Right hindlimb (tissue), 1 donor: ENCODE results near the gene GNPNAT1.
"Not testable (repeated sequence)": the region's sequence is repeated elsewhere in the genome, so short reads cannot be mapped to it uniquely, and the experiment has no call there.

Source experiments
- DNase-seq: peaks from one replicate; pipeline ENCODE4 v3.0.0-alpha.2; 2018

The GNPNAT1 gene

DNA sequence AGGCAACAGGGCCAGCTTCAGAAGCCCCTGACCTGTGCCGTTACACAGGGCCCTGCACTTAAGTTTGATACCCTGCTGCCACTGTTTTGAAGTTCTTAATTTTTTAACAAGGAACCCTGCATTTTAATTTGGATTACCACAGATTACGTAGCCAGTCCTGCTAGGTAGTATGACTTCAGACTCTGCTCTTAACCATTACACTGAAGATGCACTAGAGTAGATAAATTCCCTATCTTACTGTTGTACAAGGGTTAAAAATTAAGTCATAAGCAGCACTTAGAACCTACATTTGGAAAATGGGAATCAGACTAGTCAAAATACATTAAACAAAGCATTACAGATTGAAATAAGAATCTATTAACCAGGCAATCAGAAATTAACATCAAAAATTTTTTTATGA is 2.3 kb downstream of the GNPNAT1 start:
- DNase-seq = no peak

- DNase-seq = no peak
Observed at GRCh38 chr14:52786887-52787286, 4.5 kb downstream of the GNPNAT1 start.

- DNase-seq = no peak
Observed at GRCh38 chr14:52783206-52783605, 8.2 kb downstream of the GNPNAT1 start.

DNA sequence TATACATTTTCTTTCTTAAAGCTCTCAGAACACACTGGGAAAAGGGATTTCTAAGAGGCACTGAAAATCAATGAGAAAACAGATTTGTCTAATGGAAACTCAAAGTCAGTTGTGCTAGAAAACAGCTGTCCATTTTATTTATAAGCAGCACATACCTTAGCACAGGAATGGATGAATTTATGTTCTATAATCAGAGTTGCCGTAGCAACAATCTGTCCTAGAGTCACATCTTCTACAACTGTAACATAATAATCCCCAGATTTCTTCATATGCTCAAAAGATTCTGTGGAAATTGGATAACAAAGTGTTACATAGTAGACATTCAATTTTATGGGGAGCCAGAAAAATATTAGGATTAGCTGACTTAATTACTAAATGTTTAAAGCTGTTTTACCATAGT is 9.8 kb downstream of the GNPNAT1 start:
- DNase-seq = no peak

DNA sequence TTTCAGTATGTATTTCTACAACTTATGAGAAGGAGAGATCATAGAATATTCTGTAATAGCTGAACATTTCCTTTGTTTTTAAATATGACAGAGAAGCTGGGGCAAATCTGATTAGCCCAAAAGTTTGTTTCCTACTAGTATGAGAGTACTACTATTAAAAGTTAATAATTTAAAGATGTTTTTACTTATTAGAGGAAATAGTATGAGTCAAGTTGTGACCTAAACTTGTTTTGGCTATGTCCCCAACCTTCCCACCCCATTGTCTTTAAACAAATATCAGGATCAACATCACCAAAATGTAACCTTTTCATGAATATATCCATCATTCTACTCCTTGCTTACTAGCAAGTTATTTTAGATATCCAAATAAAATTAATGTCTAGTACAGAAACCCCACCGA is 10.5 kb downstream of the GNPNAT1 start:
- DNase-seq = no peak

DNA sequence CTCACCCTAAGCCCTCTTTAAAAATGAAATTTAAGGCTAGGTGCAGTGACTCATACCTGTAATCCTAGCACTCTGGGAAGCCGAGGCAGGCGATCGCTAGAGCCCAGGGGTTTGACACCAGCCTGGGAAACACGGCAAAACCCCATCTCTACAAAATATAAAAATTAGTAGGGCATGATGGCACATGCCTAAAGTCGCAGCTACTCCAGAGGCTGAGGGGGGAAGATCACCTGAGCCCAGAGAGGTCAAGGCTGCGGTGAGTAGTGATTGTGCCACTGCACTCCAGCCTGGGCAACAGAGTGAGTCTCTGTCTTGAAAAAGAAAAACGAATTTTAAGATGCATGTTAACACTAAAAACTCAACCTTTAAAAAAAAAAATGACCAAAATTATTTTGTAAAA is 12.7 kb downstream of the GNPNAT1 start:
- DNase-seq = no peak

DNA sequence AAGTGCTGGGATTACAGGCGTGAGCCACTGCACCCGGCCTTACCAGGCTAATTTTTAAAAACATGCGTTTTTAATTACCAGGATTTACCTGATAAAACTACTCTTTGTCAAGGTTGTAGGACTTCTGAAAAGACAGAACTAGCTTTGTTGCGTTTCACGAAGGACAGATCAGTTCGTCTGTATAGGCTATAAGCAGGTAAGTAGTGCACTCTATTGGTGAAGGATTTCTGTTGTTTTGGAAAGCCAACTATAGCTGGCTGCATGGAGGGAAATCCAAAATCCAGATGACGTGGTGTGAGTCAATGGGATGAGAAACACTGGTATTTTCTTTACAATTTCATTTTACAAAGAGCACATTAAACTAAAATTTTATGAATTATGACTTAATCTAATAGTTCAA is 14.6 kb downstream of the GNPNAT1 start:
- no peak for DNase-seq

- DNase-seq = no peak
Observed at GRCh38 chr14:52769887-52770286, 21.5 kb downstream of the GNPNAT1 start.

DNA sequence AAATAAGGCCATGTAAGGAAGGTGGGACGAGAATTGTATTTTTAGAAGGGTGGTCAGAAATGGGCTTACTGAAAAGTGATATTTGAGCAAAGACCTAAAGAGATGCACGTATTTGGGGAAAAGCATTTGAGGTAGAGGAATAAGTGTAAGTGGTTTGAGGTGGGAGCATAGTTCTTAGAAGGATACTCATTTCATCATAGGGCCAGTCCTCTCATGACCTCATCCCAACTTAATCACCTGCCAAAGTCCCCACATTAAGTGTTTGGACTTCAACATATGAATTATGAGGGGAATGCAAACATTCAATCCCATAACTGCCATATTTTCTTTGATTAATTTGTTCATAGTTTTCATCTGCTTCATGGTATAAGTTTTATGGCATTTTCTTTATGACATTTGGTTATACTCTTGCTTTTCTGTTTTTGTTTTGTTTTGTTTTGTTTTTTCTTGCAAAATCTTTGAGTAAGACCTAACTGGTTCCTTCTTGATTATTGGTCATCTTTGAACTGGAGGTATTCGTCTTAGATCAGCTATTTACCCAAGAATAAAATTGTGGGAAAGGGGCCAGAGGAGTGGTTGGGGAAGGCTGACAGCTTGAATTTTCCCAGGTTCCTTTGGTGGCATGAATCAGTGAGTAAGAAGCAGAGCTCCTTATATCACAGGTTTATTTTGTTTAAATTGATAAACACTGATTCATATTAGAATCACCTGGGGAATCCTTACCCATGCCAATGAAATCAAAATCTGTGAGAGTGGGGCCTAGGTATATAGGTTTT is 24.2 kb downstream of the GNPNAT1 start:
- DNase-seq = no peak

GRCh38 chr14:52762923-52763322 is 28.5 kb downstream of the GNPNAT1 start:
- not testable (repeated sequence) for DNase-seq

- no peak for DNase-seq
Observed at GRCh38 chr14:52759145-52759544, 32.3 kb downstream of the GNPNAT1 start.

GRCh38 chr14:52755607-52756316 is 35.6 kb downstream of the GNPNAT1 start:
- no peak for DNase-seq

GRCh38 chr14:52748647-52749292 is 42.6 kb downstream of the GNPNAT1 start:
- no peak for DNase-seq

- no peak for DNase-seq
Observed at GRCh38 chr14:52741865-52742264, 49.5 kb downstream of the GNPNAT1 start.

GRCh38 chr14:52740751-52741150 is 50.7 kb downstream of the GNPNAT1 start:
- DNase-seq = no peak

DNA sequence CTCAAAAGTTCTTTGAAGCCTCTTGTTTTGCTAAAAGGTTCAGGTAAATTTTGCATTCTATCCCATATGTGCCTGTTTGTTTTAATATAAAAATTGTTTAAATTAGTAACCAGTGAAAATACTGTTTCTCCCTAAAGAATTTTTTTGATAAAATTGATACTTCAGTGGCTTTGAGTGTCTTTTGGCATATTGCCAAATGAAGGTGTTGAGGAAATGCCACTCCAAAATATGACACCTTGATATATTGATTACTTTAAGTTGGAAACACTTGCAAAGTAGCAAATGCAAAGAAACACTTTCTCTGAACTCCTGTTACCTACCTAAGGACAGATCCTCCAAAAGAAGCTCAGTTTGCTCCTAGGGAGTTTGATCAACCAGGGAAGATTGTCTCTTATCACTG is 53.0 kb downstream of the GNPNAT1 start:
- DNase-seq = no peak

GRCh38 chr14:52735921-52736489 is 55.4 kb downstream of the GNPNAT1 start:
- DNase-seq = no peak

DNA sequence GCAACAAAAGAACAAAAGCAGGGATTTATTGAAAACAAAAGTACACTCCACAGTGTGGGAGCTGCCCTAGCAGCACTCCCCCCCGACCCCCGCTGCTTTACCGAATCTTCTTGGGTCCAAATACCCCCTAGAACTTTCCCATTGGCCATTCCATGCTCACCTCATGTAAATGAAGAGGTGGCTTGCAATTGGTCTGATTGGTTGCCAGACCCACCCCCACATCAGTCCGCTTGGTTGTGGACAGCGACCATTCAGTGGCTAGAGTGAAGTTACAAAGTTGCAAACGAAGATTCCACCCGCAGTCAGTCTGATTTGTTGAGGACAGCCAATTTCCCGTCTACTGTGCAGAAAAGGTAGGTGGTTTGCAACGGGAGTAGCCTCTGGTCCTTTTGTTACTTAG is 57.6 kb downstream of the GNPNAT1 start:
- DNase-seq = no peak

DNA sequence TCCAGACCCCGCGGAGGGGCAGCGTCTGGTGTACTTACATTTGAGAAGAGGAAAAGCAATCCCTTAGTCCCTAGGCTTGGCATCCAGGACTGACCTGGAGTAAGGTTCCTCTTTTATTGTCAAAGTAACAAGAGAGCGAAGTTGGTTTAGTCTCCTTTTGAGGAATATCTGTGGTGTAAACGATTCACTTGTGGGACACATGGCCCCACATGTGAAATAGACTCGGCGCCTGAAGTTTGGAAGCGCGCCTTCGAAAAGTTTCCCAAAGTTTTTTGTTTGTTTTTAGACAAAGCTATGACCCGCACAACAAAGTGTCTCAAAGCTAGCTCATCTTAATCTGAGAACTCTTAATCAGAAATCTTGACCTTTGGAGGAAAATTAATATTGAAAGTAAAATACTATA is 60.7 kb downstream of the GNPNAT1 start:
- no peak for DNase-seq

- peak; percentile 99 for DNase-seq
Observed at GRCh38 chr14:52729925-52730708, 61.3 kb downstream of the GNPNAT1 start, which contains the start of gene STYX. STYX (plus strand) TSS chr14:52730166; CDS start chr14:52730475, 309 bp downstream.

GRCh38 chr14:52729585-52729924 is 61.9 kb downstream of the GNPNAT1 start:
- DNase-seq = no peak

GRCh38 chr14:52729035-52729434 is 62.4 kb downstream of the GNPNAT1 start:
- DNase-seq = not testable (repeated sequence)

- not testable (repeated sequence) for DNase-seq
Observed at GRCh38 chr14:52727509-52727908, 63.9 kb downstream of the GNPNAT1 start.
